HEK293 (cell line): ENCODE measurements around the gene BTRC.
"Not testable (repeated sequence)": the region's sequence is repeated elsewhere in the genome, so short reads cannot be mapped to it uniquely, and the experiment has no call there.

Source experiments
- CTCF ChIA-PET: fragments of 350-600 bp; formaldehyde crosslinking; extraction: SDS; loops from one replicate; lab custom pipeline; 2021; ENCODE audit warnings: antibody characterized with exemption; lab: Yijun Ruan, JAX
- POLR2A ChIA-PET: fragments of 300-600 bp; formaldehyde crosslinking; extraction: SDS; loops from one replicate; lab custom pipeline; 2020; ENCODE audit warnings: antibody characterized with exemption, inconsistent platforms; lab: Yijun Ruan, JAX
- H3K27ac ChIP-seq: fragments of 200-500 bp; sonication (Bioruptor generic); 2 replicates; pipeline ENCODE4 v1.5.1; 2014; ENCODE audit warnings: low read depth, low read length, control low read depth, inconsistent platforms; ENCODE audit errors: extremely low read depth
- H3K36me3 ChIP-seq, 2 experiments: fragments of 200-500 bp in 1 of 2; sonication (Bioruptor generic) in 1 of 2; 1 replicate in 1 of 2; 2 replicates in 1 of 2; pipeline ENCODE4 v1.5.1; 2014 to 2017; ENCODE audit warnings: inconsistent platforms in 2 of 2, low read length in 2 of 2; ENCODE audit not compliant: control insufficient read depth in 2 of 2, insufficient read depth in 1 of 2
- H3K4me1 ChIP-seq: fragments of 200-500 bp; sonication (Bioruptor generic); 2 replicates; pipeline ENCODE4 v1.5.1; 2014; ENCODE audit warnings: mild to moderate bottlenecking, low read length, inconsistent platforms; ENCODE audit not compliant: control insufficient read depth, insufficient read depth
- H3K4me3 ChIP-seq: 2 replicates; pipeline ENCODE4 v1.5.1; 2011; ENCODE audit warnings: low read depth, mild to moderate bottlenecking, control low read depth, low read length, moderate library complexity
- H3K9me3 ChIP-seq: fragments of 200-500 bp; sonication (Bioruptor generic); 2 replicates; pipeline ENCODE4 v1.5.1; 2014; ENCODE audit warnings: low read depth, low read length, inconsistent platforms; ENCODE audit not compliant: control insufficient read depth, insufficient read depth
- IKZF3 ChIP-seq: fragments of 450-650 bp; IDR thresholded peaks from 2 replicates; pipeline ENCODE4 v1.5.0; 2018; ENCODE audit warnings: missing biosample characterization, mild to moderate bottlenecking, missing genetic modification characterization, moderate library complexity
- PRDM1 ChIP-seq: fragments of 450-650 bp; formaldehyde crosslinking; IDR thresholded peaks from 2 replicates; pipeline ENCODE4; 2016; ENCODE audit warnings: missing biosample characterization, missing genetic modification characterization
- SCRT1 ChIP-seq: fragments of 450-650 bp; formaldehyde crosslinking; IDR thresholded peaks from 2 replicates; pipeline ENCODE4 v1.5.1; 2016; ENCODE audit warnings: missing biosample characterization, missing genetic modification characterization, borderline replicate concordance
- SCRT2 ChIP-seq: fragments of 450-650 bp; formaldehyde crosslinking; IDR thresholded peaks from 2 replicates; pipeline ENCODE4 v1.5.1; 2016; ENCODE audit warnings: missing biosample characterization, missing genetic modification characterization
- SETDB1 ChIP-seq: IDR thresholded peaks from one replicate; pipeline ENCODE4 v1.6.1; 2017; ENCODE audit warnings: mild to moderate bottlenecking, low read length, moderate library complexity, mixed read lengths; ENCODE audit not compliant: insufficient read length
- ZBTB21 ChIP-seq: fragments of 450-650 bp; formaldehyde crosslinking; IDR thresholded peaks from 2 replicates; pipeline ENCODE4 v1.5.1; 2017; ENCODE audit warnings: missing biosample characterization, missing genetic modification characterization
- ZBTB8A ChIP-seq: fragments of 450-650 bp; formaldehyde crosslinking; IDR thresholded peaks from 2 replicates; pipeline ENCODE4 v1.5.1; 2016; ENCODE audit warnings: missing biosample characterization, missing genetic modification characterization
- ZFHX2 ChIP-seq: fragments of 450-650 bp; formaldehyde crosslinking; conservative IDR thresholded peaks from 2 replicates; pipeline ENCODE4 v1.5.1; 2016; ENCODE audit warnings: missing biosample characterization, missing genetic modification characterization
- ZIC2 ChIP-seq: fragments of 450-650 bp; formaldehyde crosslinking; IDR thresholded peaks from 2 replicates; pipeline ENCODE4 v1.5.1; 2016; ENCODE audit warnings: missing biosample characterization, missing genetic modification characterization
- ZNF121 ChIP-seq: fragments of 450-650 bp; formaldehyde crosslinking; IDR thresholded peaks from 2 replicates; pipeline ENCODE4 v1.5.1; 2016; ENCODE audit warnings: missing biosample characterization, missing genetic modification characterization
- ZNF157 ChIP-seq: fragments of 450-650 bp; formaldehyde crosslinking; IDR thresholded peaks from 2 replicates; pipeline ENCODE4 v1.5.1; 2016; ENCODE audit warnings: missing biosample characterization, missing genetic modification characterization
- ZNF184 ChIP-seq: fragments of 450-650 bp; IDR thresholded peaks from 2 replicates; pipeline ENCODE4 v1.5.1; 2018; ENCODE audit warnings: missing biosample characterization, mild to moderate bottlenecking, missing genetic modification characterization
- ZNF221 ChIP-seq: fragments of 450-650 bp; formaldehyde crosslinking; IDR thresholded peaks from 2 replicates; pipeline ENCODE4 v1.5.1; 2017; ENCODE audit warnings: missing biosample characterization, missing genetic modification characterization, borderline replicate concordance
- ZNF341 ChIP-seq: fragments of 450-650 bp; formaldehyde crosslinking; IDR thresholded peaks from 2 replicates; pipeline ENCODE4; 2016; ENCODE audit warnings: low read depth, missing biosample characterization, missing genetic modification characterization
- ZNF510 ChIP-seq: fragments of 450-650 bp; formaldehyde crosslinking; IDR thresholded peaks from 2 replicates; pipeline ENCODE4 v1.5.1; 2018; ENCODE audit warnings: mild to moderate bottlenecking, missing genetic modification characterization, missing biosample characterization; ENCODE audit not compliant: insufficient replicate concordance
- ZNF514 ChIP-seq: fragments of 450-650 bp; formaldehyde crosslinking; IDR thresholded peaks from 2 replicates; pipeline ENCODE4 v1.5.1; 2016; ENCODE audit warnings: missing biosample characterization, missing genetic modification characterization
- ZNF585B ChIP-seq: fragments of 450-650 bp; formaldehyde crosslinking; IDR thresholded peaks from 2 replicates; pipeline ENCODE4 v1.5.1; 2016; ENCODE audit warnings: missing biosample characterization, missing genetic modification characterization
- ZNF610 ChIP-seq: fragments of 450-650 bp; formaldehyde crosslinking; IDR thresholded peaks from 2 replicates; pipeline ENCODE4 v1.5.1; 2016; ENCODE audit warnings: missing biosample characterization, missing genetic modification characterization, borderline replicate concordance
- TF ChIP-seq, protein P1 (sequence below): fragments of 450-650 bp; IDR thresholded peaks from 2 replicates; pipeline ENCODE4 v1.5.1; 2018; ENCODE audit warnings: missing biosample characterization, mild to moderate bottlenecking, missing genetic modification characterization
- TF ChIP-seq, protein P2 (sequence below): fragments of 450-650 bp; formaldehyde crosslinking; IDR thresholded peaks from 2 replicates; pipeline ENCODE4 v1.5.1; 2016; ENCODE audit warnings: missing biosample characterization, missing genetic modification characterization
- TF ChIP-seq, protein P3 (sequence below): fragments of 450-650 bp; formaldehyde crosslinking; IDR thresholded peaks from 2 replicates; pipeline ENCODE4 v1.5.1; 2016; ENCODE audit warnings: missing biosample characterization, missing genetic modification characterization

BTRC gene

DNA sequence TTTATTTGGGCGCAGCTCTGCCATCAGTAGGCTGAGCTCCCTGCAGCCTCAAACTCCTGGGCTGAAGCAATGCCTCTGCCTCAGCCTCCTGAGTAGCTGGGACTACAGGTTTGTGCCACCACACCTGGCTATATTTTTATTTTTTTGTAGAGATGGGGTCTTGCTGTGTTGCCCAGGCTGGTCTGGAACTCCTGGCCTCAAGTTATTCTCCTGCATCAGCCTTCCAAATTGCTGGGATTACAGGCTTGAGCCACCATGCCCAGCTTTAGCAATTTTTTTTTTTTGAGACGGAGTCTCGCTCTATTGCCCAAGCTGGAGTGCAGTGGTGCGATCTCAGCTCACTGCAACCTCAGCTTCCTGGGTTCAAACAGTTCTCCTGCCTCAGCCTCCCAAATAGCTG is 6.9 kb downstream of the BTRC start:
- ChIA-PET POLR2A (interaction anchor here (1.4 kb wide), 1 partner anchor 29 kb away, joined by 3 read pairs; no protein-coding TSS in a partner anchor), CTCF (interaction anchor here (0.6 kb wide), 1 partner anchor 84 kb away, joined by 3 read pairs; no protein-coding TSS in a partner anchor)
- H3K4me3 ChIP-seq, H3K9me3 ChIP-seq, H3K36me3 ChIP-seq, H3K27ac ChIP-seq, H3K4me1 ChIP-seq: not testable (repeated sequence)
- peak; percentile 93 for TF ChIP-seq ZNF121 (tag by site-specific recombination)

DNA sequence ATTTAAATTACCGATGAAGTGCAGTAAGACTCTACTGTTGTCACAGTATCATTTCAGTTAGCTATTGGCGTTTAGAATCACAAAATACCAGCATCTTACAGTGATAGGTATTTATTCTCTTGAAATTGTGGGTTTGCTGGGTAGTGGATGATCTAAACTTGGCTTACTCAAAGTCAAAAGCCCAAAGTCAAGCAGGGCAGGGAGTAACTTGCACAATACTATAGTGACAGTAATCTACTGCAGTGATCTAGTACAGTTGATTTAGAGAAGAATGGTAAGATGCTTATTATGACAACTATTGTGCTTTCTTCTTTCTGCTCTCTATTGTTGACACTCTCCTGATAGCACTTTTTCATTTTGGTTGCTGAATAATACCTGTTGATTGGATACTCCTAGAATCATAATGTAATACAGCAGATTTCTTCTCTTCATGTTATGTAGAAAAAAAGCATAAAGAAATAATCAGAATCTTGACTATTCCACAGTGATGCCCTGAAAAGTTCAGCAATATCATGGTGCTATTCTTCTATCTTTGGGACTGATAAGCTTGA is 10.0 kb downstream of the BTRC start:
- ChIA-PET CTCF (interaction anchor here (0.5 to 1.6 kb wide), 2 partner anchors 62 to 125 kb away, joined by 4 to 5 read pairs; no protein-coding TSS in a partner anchor), POLR2A (interaction anchor here (1.2 kb wide), 2 partner anchors 9 to 25 kb away, joined by 5 read pairs; partner anchors contain the start of gene BTRC)
- Histone ChIP-seq H3K36me3 (peaks cover 4 to 7% of the 10 kb centered on the region in 2 experiments; a peak in 2 of 3 replicates), H3K4me3 (no peak overlapping the region), H3K27ac (no peak overlapping the region), H3K9me3 (no peaks in the 10 kb centered on the region), H3K4me1 (peaks cover 6% of the 10 kb centered on the region)
- TF ChIP-seq PRDM1 (tag by site-specific recombination): peak; percentile 66; the same call in 1 of the 2 replicates
- TF ChIP-seq, protein P1, sequence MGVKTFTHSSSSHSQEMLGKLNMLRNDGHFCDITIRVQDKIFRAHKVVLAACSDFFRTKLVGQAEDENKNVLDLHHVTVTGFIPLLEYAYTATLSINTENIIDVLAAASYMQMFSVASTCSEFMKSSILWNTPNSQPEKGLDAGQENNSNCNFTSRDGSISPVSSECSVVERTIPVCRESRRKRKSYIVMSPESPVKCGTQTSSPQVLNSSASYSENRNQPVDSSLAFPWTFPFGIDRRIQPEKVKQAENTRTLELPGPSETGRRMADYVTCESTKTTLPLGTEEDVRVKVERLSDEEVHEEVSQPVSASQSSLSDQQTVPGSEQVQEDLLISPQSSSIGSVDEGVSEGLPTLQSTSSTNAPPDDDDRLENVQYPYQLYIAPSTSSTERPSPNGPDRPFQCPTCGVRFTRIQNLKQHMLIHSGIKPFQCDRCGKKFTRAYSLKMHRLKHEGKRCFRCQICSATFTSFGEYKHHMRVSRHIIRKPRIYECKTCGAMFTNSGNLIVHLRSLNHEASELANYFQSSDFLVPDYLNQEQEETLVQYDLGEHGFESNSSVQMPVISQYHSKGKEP (tag by site-specific recombination): no peak
- TF ChIP-seq IKZF3 (tag by site-specific recombination): no peak
- peak; percentile 85 for TF ChIP-seq SCRT2 (tag by site-specific recombination)
- TF ChIP-seq ZNF157 (tag by site-specific recombination): no peak
- no peak for TF ChIP-seq ZNF221 (tag by site-specific recombination)

DNA sequence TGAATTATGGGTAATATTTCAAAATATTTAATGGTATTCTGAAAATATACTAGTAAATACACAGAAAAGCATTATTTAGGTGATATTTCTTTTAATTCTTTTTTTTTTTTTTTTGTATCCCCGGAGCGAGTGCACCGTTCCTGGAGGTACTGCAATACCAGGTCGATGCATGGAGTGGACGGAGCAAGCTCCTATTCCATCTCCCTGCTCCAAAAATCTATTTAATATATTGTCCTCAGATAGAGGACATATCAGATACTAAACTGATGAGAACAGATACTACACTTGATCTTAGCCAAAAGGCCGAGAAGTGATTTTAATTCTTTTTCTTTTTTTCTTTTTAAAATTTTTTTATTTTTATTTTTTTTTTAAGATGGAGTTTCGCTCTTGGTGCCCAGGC is 10.8 kb downstream of the BTRC start:
- ChIA-PET CTCF (interaction anchor here (0.7 to 1.6 kb wide), 3 partner anchors 21 to 70 kb away, joined by 4 to 6 read pairs (median 5); no protein-coding TSS in a partner anchor), POLR2A (interaction anchor here (1.1 kb wide), 1 partner anchor 11 kb away, joined by 5 read pairs; the partner anchor contains the start of gene BTRC)
- H3K4me3 ChIP-seq: no peak overlapping the region
- H3K36me3 ChIP-seq: peaks cover 4 to 8% of the 10 kb centered on the region in 2 experiments; a peak in 2 of 3 replicates
- peaks cover 6% of the 10 kb centered on the region for H3K4me1 ChIP-seq
- TF ChIP-seq ZBTB21 (tag by site-specific recombination) (no peak), SETDB1 (no peak), ZNF510 (tag by site-specific recombination) (no peak), ZNF585B (no peak), ZNF184 (tag by site-specific recombination) (no peak), ZFHX2 (tag by site-specific recombination) (no peak), ZBTB8A (tag by site-specific recombination) (no peak), ZNF610 (no peak), ZIC2 (tag by site-specific recombination) (no peak), ZNF341 (no peak), ZNF514 (tag by site-specific recombination) (no peak), SCRT1 (tag by site-specific recombination) (no peak)
- TF ChIP-seq, protein P2, sequence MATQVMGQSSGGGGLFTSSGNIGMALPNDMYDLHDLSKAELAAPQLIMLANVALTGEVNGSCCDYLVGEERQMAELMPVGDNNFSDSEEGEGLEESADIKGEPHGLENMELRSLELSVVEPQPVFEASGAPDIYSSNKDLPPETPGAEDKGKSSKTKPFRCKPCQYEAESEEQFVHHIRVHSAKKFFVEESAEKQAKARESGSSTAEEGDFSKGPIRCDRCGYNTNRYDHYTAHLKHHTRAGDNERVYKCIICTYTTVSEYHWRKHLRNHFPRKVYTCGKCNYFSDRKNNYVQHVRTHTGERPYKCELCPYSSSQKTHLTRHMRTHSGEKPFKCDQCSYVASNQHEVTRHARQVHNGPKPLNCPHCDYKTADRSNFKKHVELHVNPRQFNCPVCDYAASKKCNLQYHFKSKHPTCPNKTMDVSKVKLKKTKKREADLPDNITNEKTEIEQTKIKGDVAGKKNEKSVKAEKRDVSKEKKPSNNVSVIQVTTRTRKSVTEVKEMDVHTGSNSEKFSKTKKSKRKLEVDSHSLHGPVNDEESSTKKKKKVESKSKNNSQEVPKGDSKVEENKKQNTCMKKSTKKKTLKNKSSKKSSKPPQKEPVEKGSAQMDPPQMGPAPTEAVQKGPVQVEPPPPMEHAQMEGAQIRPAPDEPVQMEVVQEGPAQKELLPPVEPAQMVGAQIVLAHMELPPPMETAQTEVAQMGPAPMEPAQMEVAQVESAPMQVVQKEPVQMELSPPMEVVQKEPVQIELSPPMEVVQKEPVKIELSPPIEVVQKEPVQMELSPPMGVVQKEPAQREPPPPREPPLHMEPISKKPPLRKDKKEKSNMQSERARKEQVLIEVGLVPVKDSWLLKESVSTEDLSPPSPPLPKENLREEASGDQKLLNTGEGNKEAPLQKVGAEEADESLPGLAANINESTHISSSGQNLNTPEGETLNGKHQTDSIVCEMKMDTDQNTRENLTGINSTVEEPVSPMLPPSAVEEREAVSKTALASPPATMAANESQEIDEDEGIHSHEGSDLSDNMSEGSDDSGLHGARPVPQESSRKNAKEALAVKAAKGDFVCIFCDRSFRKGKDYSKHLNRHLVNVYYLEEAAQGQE: no peak
- TF ChIP-seq, protein P3, sequence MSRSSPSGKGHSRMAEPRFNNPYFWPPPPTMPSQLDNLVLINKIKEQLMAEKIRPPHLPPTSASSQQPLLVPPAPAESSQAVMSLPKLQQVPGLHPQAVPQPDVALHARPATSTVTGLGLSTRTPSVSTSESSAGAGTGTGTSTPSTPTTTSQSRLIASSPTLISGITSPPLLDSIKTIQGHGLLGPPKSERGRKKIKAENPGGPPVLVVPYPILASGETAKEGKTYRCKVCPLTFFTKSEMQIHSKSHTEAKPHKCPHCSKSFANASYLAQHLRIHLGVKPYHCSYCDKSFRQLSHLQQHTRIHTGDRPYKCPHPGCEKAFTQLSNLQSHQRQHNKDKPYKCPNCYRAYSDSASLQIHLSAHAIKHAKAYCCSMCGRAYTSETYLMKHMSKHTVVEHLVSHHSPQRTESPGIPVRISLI (tag by site-specific recombination): no peak
- H3K27ac ChIP-seq: no peak overlapping the region
- no peaks in the 10 kb centered on the region for H3K9me3 ChIP-seq
